Transverse colon (tissue), 4 donors: ENCODE measurements around the gene NDUFA6.

Experiments
- EP300 ChIP-seq: sonication (generic); formaldehyde crosslinking; IDR thresholded peaks from one replicate; pipeline ENCODE4 v1.6.1; 2017; ENCODE audit warnings: antibody characterized with exemption, low read depth
- POLR2A ChIP-seq: fragments of 450-650 bp; IDR thresholded peaks from one replicate; pipeline ENCODE4 v1.6.1; 2016; ENCODE audit warnings: antibody characterized with exemption, mild to moderate bottlenecking, moderate library complexity
- POLR2AphosphoS5 ChIP-seq, 3 donors: sonication (generic); formaldehyde crosslinking; IDR thresholded peaks; one replicate each; pipeline ENCODE4 v1.6.1; 2016; ENCODE audit warnings: antibody characterized with exemption in 3 of 3
- TF ChIP-seq, protein P1 (sequence below), 5 experiments: fragments of 200-600 bp in 3 of 5; fragments of 450-650 bp in 2 of 5; sonication (generic) in 3 of 5; IDR thresholded peaks; 1 replicate in 2 of 5; 2 replicates in 3 of 5; pipeline ENCODE4 v1.5.1; 2016 to 2017; ENCODE audit warnings: antibody characterized with exemption in 5 of 5, inconsistent platforms in 3 of 5, mild to moderate bottlenecking in 2 of 5, moderate library complexity in 1 of 5

DNA sequence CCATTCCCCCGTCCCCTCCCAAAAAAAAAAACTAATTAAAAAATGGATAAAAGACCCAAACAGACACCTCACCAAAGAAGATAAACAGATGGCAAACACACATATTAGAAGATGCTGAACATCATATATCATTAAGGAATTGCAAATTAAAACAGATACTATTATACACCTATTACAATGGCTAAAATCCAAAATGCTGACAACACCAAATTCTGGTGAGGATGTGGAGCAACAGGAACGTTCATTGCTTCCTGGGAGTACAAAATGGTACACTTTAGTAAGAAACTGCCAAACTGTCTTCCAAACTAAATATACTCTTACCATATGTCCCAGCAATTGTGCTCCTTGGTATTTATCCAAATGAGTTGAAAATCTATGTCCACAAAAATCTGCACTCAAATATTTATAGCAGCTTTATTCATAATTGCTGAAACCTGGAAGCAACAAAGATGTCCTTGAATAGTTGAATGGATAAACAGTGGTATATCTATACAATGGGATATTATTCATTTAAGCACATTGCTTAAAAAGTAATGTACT is 39.9 kb downstream of the NDUFA6 start:
- TF ChIP-seq, protein P1, sequence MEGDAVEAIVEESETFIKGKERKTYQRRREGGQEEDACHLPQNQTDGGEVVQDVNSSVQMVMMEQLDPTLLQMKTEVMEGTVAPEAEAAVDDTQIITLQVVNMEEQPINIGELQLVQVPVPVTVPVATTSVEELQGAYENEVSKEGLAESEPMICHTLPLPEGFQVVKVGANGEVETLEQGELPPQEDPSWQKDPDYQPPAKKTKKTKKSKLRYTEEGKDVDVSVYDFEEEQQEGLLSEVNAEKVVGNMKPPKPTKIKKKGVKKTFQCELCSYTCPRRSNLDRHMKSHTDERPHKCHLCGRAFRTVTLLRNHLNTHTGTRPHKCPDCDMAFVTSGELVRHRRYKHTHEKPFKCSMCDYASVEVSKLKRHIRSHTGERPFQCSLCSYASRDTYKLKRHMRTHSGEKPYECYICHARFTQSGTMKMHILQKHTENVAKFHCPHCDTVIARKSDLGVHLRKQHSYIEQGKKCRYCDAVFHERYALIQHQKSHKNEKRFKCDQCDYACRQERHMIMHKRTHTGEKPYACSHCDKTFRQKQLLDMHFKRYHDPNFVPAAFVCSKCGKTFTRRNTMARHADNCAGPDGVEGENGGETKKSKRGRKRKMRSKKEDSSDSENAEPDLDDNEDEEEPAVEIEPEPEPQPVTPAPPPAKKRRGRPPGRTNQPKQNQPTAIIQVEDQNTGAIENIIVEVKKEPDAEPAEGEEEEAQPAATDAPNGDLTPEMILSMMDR (IDR thresholded peaks at IDR 0.05): no peak
- TF ChIP-seq EP300: no peak
- no peak for TF ChIP-seq POLR2A
- no peak for TF ChIP-seq POLR2AphosphoS5 (IDR thresholded peaks at IDR 0.05)
